Measurements from ENCODE around the gene MTHFD1L. TPM values are rescaled to one million over a fixed set of nuclear protein-coding genes. Genes with fewer than 3 reads are reported as not detected.

MTHFD1L gene
- total RNA-seq, 4 donors from 2014 or later = 4.7 to 45.9 (median 24.0) TPM

GRCh38 chr6:150894191-150894744 lies 28.8 kb downstream of the MTHFD1L start:
- no peak for DNase-seq (ENCODE audit: low spot score)

GRCh38 chr6:150894935-150895552 lies 29.5 kb downstream of the MTHFD1L start:
- TF ChIP-seq CTCF (IDR thresholded peaks at IDR 0.05) = no peak
- DNase-seq (ENCODE audit: low spot score) = no peak
- no peak for ATAC-seq (ENCODE audit: low FRiP score)

More at GRCh38 chr6:150894191-150894744, 28.8 kb downstream of the MTHFD1L start:
- no peak for TF ChIP-seq CTCF (IDR thresholded peaks at IDR 0.05)
- no peak for ATAC-seq (ENCODE audit: low FRiP score)

- TF ChIP-seq CTCF (IDR thresholded peaks at IDR 0.05) = no peak
- ATAC-seq (ENCODE audit: low FRiP score) (no peak), DNase-seq (ENCODE audit: low spot score) (no peak)
These were observed 30.6 kb downstream of the MTHFD1L start for GRCh38 chr6:150895928-150896632.

- DNase-seq (ENCODE audit: low spot score) (no peak), ATAC-seq (ENCODE audit: low FRiP score) (no peak)
- no peak for TF ChIP-seq CTCF (IDR thresholded peaks at IDR 0.05)
These were observed 32.0 kb downstream of the MTHFD1L start for GRCh38 chr6:150897400-150897943.

GRCh38 chr6:150898399-150899170 lies 33.1 kb downstream of the MTHFD1L start:
- no peak for DNase-seq (ENCODE audit: low spot score)
- no peak for ATAC-seq (ENCODE audit: low FRiP score)
- no peak for TF ChIP-seq CTCF (IDR thresholded peaks at IDR 0.05)

- ATAC-seq (ENCODE audit: low FRiP score) = no peak
- DNase-seq (ENCODE audit: low spot score) = no peak
- TF ChIP-seq CTCF (IDR thresholded peaks at IDR 0.05) = no peak
These were observed 33.7 kb downstream of the MTHFD1L start for GRCh38 chr6:150899231-150899630.
